HG02798 (cell line): Measurements from ENCODE around the gene JAML.

Experiments
- ATAC-seq: cut with Tn5 transposase; IDR thresholded peaks from one replicate; pipeline ENCODE4 v1.9.1; 2021; ENCODE audit warnings: mild to moderate bottlenecking; ENCODE audit not compliant: unreplicated experiment, poor library complexity

The JAML gene

DNA sequence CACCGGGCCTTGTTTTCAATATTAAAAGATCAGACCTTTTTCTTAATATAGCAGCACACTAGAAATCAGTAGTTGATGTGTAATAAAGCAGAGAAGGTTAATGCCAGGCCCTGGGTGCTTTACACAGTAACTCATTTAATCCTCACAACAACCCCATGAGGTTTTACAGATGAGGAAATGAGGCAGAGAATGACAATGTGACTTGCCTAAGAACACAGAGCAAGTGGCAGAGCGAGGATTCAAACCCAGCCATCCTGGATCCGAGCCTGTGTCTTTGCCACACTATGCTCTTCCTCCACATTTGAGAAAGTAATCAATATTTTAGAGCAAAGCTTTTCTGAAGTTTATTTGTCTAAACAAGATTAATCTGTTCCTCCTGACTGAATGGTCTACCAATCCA is 7.2 kb downstream of the JAML start:
- no peak for ATAC-seq

DNA sequence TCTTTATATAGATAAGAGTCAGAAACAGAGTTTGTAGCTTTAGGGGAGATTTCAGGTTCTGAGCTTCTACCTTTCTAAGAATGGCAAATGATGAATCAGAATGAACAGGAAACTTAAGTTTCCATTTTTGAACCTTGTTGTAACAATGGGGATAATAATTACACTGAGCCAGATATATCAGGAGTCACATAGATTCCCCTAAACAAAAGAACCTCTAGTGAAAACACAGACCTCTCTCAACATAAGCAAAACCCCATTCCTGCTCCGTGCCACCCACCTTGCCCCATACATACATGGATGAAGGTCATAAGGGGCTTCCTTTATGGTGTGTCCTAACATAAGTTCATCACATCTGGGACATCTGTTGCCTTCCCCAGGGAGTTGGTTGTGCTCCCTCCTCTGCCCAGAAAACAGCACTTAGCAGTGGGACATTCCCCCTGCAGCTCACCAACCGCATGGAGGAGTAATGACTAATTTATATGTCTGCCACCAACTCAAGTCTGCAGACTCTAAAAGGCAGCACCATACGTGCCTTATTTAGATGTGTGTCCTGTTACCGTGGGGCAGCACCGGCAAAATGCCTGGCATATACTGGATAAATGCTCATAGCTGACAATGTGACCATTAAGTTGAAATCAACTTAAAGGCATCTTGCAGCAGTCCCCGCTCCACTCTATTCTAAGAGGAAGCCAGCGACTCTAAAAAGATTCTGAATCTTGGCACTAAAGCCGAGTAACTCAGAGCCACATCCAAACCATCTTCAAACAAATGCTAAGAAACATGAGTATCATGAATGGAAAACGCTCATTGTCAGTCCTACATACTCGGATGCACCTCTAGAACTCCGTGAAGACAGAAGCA is 8.0 kb downstream of the JAML start:
- peak; percentile 61 for ATAC-seq

DNA sequence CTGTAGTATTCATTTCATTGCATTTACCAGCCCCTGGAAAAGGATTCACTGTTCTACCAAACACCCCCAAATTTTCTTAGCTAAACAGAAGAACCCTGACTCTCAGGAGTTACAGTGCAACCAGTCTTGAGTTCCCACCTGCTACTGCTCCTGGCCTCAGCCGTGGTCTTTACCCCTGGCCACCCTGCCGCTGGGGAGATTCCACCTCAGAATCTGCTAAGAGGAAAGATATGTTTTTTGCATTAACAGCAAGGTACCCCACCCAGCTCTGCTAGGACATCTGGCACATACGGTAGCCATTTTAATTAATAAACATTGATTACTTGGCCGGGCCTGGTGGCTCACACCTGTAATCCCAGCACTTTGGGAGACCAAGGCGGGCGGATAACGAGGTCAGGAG is 9.0 kb downstream of the JAML start:
- no peak for ATAC-seq

DNA sequence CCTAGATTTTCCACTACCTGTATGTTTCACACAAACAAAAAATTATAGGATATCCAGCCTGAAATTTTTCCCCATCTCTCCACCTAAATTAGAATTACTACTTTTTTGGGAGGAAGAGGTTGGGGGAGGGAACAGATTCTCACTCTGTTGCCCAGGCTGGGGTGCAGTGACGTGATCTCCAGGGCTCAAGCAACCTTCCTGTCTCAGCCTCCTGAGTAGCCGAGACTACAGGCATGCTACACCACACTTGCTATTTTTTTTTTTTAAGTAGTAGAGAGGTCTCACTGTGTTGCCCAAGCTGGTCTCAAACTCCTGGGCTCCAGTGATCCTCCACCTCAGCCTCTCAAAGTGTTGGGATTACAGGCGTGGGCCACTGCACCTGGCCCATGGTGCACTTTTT is 9.5 kb downstream of the JAML start:
- no peak for ATAC-seq

DNA sequence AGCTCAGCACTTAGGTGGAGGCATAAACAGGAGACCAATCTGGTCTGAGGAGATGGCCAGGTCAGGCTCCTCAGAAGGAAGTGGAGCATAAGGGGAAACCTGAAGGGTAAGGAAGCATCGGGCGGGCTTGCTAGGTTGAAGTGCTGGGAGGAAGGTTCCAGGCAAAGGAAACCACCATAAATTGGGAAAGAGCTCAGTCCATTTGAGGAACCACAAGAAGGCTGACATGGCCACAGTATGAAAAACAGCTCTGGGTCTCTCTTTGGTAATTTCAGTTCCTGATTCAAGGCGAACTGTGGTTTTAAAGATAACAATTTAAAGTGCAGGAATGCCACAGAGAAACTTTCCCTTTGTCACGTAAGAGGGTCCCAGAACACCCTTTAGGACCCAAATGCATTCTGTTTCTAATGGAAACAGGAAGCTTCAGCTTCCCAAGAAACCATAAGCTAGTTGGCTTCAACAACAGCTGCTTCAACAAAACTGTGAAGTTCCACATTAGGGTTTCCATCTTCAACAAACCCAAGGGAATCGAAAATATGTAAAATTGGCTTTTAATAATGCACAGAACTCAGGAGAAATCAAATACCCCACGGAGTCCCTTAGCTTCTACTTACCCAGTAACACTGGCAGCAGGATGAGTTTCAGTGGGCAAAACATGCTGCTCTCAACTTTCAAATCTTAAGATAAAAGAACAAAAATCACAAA is 10.4 kb downstream of the JAML start:
- peak; percentile 40 for ATAC-seq

DNA sequence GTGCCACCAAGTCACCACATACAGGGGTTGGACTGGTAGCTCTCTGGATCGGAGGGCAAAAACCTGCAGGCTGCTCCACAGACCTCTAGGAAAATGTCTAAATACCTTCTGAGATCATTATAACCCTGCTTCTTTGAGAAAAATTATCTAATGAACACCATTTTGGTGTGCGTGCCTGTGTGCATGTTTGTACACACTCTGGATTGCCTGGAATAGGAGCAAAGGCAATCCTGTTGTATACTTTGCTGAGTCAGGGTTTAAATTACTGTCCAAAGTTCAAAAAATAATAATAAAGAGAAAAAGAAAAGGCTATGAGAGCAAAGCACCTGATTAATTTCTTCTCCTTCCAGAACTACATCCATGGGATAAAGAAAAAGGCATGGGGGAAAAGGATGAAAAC is 11.0 kb downstream of the JAML start:
- no peak for ATAC-seq

DNA sequence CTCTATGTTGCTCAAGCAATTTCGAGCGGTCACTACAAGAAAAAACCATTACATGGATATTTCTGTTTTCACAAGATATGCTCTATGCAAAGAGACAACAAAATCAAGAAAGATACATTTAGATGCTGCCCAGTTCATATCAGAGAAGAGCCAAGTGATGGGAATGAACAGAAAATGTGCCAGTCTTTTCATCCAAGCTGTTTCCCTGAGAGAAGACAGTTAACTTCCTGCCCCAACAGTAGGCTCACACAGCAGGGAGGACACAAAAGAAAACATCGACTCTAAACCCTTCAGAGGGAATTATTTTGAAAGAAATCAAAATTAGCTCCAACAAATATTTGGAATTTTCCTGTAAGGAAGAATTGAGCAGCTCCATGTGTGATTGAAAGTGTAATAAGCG is 11.6 kb downstream of the JAML start:
- ATAC-seq, result no peak

DNA sequence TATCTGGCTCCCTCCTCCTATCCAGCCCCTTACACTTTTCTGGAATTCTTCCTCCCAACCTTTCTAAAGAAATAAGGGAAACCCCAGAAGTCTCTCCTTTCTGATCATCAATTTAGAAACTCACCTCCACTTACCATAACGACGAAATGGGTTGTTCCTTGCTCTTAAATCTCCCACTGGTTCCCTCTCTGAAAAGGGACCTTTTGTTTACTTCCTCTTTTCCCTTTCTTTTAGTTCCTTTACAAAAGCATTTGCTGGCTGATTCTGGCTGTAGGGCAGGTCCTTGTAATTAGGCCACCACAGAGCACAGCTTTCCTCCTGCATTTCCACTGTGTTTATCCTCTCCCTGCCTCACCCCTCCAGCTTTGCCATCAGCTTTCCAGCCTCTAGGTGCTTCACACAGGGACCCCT is 12.0 kb downstream of the JAML start:
- no peak for ATAC-seq

DNA sequence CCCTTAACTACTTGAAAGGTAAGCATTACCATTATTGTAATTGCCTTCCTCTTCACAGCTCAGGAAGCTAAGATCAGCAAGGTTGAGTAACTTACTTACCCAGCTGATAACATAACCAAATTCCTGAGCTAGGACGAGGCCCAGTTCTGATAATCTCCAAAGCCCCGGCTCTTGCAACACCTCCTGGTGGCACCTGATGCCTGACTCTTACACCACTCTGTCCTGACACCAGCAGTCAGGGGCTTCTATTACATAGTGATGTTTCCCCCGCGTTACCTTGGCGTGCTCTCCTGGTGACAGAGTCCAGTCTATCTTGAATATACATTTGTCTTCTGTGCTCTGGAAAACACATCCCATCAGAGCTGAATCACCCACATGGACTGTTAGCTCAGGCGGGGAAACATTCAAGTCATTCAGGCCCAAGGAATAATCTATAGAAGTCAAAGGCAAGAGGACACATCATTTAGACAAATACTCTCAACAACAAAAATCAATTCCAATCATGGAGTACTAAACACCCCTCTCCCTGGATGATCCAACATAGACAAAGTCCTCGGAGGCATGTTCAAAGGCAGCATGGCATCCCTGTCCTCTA is 12.6 kb downstream of the JAML start:
- ATAC-seq, result no peak

DNA sequence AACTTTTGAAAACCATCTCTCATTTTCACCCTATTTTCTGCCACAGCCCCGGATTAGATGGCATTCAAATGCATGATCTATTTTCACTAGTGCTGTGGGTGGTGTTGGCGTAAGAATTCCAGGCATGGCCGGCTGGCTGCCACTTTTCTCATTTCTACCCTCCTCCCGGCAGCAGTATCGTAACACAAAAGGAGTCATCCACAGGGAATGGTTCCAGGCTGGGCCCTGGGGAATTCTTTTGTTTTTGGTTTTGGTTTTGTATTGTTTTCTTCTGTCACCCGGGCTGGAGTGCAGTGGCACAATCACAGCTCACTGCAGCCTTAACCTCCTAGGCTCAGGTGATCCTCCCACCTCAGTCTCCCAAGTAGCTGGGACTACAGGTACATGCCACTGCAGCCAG is 13.8 kb downstream of the JAML start:
- ATAC-seq, result no peak

DNA sequence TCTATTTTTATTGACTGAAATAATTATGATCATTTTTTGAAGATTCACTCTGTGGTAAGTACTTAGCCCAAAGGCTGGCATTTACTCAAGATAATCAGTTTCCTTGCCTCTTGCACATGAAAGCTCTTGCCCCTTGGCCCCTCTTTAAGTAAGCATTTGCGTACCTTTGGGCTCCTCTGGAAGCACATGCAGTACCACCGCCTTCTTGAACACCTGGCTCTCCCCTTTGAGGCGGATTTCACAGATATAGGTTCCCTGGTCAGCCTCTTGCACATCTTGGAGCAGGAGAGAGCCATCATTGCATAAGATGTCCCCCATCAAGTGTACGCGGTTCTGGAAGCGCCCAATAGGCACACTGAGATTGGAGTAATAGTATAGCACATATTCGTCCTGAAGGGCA is 14.5 kb downstream of the JAML start:
- no peak for ATAC-seq

DNA sequence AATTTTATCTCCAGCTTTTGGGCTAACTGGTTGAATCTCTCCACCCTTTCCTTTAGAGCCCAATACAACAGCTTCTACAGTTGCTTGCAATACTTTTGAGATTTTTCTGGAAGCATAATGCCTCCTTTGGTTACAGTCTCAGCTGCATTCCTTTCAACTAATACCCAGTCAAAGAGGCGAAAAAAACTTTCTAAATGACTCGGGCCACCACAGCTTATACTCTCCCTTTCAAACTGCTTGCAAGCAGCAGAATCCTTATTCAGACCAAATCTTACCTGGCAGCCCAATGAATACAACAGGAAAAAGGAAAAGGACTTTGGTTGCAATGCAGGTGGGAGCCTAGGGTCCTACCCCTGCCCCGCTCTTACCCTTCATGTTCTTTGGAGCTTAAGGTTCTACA is 15.8 kb downstream of the JAML start:
- no peak for ATAC-seq

DNA sequence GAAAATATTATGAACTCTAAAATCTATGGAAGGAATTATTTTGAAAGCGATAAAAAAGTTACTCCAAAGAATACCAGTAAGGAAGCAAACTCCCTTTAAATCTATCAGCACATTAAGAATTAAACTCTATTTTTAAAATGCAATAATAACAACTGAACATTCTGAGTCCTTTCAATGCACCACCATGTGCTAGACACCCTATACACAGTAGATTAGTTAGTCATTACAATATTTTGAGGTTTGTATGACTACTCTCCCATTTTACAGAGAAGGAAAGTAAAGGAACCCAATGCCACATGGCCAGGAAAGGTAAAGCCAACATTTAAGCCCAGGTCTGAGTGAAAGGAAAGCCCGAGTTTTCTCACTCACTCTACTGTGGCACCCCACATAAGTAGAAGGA is 17.7 kb downstream of the JAML start:
- no peak for ATAC-seq

DNA sequence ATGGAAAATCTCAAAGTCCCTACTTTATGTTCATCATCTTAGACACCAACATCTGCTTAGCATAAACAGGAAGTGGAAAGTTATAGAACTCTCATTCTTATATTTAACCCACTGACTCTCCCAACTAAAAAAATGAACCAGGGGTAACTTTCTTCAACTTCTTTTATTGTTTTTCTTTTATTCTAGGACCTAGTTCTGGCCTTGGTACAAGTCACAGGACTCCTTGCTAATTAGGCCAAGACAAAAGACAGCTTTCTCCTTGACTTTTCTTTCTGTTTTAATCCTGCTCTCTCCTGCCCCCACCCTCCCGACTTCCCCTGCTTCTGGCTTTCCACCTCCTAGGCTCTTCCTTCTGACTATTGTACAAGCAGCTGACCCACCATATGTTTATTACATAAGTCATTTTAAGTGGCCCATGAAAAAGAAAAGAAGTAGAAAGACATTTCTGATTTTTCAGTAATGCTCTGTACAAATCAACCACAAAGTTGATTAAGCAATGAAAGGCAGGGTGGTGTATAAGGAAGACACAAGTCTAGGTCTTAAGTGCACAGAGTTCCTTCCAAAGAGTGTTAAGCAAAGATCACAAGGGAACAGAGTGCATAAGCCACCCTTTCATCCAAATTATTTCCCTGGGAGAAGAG is 18.3 kb downstream of the JAML start:
- no peak for ATAC-seq

DNA sequence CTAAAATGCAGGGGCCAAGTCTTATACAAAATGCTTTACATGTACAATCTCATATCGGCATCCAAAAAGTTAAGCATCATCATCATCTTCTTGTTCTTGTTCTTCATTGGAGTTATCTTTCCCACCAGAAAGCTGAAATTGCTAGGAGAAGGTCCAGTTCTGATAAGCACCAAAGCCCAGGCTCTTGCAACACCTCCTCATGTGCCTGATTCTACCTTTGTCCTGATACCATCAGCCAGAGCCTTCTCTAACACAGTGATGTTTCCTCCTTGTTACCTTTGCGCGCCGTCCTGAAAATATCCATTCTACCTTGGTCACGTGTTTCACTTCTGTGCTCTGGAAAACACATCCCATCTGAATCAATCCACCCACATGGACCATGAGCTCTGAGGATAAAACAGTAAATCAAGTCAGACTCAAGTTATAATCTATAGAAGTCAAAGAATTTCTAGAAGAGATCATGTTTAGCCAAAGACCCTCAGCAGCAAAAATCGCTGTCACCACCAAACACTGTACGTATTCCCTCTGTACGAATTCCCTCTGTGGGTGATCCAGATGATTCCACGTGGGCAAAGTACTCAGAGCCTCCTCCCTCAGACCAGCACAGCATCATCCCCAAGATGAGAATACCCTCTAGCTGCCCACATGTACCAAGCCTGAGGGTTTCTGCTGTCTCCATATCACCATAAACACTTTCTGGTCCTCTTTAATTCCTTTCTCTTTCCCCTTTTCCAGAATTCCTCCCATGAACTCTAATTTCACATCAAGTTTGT is 19.0 kb downstream of the JAML start:
- no peak for ATAC-seq

DNA sequence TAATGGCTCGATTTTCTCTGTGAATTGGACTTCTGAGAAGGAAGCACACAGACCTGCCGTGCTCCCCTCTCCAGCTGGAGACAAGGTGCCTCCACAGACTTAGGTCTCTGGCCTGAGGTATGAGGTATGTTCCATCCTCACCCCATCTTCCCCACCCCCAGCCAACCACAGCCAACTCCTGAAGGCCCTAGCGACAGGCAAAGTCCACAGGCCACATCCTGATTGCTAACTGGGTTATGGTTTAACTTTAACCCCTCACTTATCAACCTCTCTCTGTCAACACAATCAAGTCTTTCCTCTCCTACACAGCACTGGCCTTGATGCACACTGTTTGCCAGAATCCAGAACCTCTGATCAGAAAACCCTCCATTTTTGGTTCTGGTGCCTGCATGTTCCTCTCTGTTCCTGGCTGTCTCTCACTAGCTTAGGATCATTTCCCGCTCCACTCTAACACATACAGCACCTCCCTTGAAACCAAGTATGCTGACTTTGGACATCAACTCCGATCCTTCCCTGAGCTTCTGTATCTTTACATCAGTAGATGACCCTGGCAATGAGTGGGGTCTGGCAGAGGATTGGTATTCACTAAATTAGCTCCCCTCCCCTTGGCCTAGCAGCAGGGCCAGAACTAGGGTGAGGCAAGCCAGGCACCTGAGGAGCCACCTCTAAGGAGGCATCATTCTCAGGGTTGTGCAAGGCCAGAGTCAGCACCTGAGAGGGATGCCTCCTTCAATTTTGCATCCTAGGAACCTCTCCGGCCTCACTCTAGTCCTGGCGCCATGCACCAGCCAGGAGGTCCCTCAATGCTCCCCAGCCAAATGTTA is 22.0 kb downstream of the JAML start:
- ATAC-seq, result no peak

DNA sequence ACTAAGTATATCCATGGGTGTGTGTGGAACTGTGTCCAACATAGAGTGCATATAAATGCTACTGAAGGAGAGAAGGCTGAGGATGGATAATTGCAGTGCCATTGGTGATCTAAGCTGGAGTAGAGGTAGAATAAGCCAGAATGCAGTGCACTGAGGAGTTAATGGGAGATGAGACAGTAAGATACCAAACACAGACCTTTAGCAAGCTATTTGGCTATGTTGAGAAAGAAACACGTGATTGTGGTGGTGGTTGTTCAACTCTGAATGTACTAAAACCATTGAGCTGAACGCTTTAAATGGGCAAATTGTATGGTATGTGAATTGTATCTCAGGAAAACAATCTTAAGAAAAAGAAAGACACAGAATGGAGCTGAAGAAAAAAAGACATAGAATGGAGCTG is 22.8 kb downstream of the JAML start:
- ATAC-seq, result no peak

DNA sequence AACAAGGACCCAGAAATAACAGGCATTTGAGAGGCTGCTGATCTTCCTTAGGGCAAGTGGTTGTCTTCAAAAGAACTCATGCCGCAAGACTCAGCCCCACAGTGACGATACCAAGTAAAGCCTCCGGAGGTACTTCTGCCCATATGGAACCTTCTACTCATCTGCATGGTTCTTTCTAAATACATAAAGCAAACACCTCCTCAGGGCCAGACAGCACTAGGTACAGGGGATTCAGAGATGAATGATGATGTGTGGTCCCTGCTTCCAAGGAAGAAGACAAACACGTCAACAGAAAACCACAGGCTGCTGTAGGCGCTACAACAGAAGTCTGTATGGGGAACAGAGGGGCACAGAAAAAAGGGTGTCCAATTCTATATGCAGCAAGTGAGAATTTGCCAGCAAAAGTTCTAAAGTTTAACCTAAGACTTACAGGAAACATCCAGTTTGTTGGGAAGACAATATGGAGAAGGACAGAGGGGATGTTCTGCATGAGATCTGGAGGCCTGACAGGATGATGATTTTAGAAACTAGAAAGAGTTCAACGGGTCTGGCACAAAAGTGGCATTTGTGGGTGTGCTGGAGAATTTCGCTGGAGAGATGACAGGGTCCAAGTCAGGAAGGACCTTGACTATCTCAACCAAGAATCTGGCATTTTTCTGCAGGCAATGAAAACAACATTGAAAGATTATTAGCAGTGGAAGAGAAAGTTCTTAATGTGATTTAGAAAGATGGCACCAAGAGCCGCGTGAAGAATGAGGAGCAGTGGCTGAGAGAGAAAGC is 23.7 kb downstream of the JAML start:
- ATAC-seq, result no peak

DNA sequence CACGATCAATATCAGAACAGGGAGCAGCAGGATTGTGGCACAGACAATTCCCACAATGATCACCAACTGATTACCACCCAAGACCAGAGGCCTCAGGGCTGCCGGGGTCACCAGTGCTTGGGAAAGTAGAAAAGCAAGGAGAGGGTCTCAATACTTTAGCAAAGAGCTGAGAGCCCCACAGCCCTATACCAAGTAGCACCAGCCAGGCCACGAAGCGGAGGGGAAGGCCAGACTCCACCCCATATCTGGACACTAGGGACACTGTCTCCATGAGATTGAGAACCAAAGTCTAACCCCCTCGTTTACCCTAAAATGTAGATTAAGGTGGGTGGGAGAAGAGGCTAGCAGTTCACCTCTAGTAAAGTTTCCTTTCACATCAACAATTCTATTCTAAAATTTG is 24.3 kb downstream of the JAML start:
- ATAC-seq, result no peak
